Measurements from ENCODE around the gene BRD4.

BRD4 gene

DNA sequence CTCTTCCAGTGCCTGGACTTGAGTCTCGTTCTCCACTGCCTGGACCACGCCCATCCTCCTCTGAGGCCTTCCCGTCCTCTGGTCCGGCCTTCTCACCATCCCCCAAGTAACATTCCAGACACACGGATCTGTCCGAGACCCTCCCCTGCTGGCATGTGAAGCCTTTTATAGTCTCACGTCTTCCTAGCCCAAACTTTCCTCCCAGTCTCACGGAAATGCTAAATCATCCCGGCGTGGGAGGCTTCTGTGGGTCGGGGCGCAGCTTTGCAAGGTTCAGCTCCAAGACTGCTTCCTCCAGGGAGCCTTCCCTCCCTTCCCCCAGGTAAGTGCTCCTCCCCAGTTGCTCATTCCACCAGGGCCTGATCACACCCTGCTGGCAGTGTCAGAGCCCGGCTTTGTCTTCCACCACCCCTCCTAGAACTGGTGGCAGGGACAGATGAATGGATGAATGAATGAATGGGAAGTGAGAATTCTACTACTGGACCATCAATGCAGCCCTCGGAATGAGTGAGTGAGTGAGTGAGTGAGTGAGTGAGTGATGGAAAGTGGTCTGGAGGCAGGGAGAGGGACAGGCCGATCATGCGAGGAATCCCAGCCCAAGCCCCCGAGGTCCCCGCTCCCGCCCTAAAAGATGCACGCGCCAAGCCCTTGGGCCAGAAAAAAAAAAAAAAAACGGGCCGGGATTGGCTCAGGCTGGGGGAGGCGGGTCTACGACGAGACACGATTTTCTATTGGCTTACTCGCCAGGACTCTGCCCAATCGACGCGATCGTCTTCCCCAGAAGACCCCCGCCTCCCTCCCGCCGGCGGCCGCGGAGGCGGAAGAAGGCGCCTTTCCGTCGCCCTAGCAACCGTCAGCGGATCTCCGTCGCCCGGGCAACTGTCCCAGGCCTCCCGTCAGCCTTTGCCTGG, 109.3 kb downstream of the BRD4 start:
- peak; percentile 79 to 85 for DNase-seq

GRCh38 chr19:15220833-15221232, 111.5 kb downstream of the BRD4 start:
- no peak for DNase-seq

DNA sequence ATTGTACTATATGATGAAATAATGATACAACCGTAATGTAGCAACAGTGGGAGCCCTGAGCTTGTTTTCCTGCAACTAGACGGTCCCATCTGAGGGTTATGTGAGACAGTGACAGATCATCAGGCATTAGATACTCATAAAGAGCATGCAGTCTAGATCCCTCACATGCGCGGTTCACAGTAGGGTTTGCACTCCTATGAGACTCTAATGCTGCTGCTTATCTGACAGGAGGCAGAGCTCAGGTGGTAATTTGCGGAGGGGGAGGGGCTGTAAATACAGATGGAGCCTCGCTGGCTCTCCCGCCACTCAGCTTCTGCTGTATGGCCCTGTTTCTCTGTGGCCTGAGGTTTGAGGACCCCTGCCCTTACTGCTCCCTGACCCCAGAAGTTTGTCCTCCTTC, 113.8 kb downstream of the BRD4 start:
- no peak for DNase-seq

GRCh38 chr19:15216363-15216762, 116.0 kb downstream of the BRD4 start:
- DNase-seq: no peak

DNA sequence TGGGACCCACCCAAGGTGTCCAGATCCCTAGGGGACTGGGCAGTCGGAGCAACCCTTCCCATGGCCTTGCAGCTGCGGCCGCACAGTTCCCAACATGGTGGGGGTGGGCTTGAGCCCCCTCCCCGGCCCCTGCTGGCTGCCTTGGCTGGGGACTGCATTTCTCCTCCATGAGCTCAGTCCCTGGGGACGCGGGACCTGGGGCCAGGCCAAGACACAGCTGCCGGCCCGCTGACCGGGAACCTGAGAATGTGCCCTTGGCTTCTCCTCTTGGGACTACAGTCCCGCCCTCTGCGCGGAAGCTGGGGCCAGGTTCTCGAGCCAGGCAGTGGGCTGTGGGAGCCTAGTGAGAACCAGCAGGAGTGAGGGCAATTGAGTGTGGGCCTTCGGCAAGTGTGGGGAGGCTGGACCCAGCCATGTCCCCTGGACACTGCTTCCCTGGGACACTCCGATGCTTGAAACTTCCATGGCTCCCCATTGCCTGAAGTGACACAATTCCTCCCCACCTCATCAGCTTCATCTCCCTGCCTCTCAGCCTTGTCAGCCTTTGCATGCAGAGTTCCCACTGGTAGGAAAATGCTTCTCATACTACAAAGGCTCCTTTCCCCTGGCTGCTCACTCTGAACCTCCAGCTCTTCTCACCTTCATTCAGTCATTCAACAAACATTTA, 118.5 kb downstream of the BRD4 start:
- DNase-seq: no peak

GRCh38 chr19:15212711-15213110, 119.6 kb downstream of the BRD4 start:
- DNase-seq: peak; percentile 84 to 98

DNA sequence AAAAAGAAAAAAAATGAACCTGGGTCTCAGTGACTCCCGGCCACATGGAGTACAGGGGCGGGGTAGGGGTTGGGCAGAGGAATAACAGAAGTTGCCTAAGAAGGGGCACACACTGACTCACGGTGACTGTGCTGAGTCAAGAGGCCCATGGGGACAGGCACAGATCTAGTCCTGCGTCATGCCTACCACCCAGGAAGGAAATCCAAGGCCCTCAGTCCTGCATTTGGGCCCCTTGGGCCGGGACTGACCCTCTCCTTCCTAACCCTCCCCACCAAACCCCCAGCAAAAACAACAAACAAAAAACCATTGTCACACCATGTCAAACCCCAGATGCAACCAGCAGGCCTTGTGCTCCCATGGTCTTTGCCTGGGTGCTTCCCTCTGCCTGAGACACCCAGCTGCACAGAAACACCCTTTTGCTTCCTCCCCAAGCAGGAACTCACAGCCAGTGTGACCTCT, 122.0 kb downstream of the BRD4 start:
- DNase-seq: peak; percentile 93 to 99

DNA sequence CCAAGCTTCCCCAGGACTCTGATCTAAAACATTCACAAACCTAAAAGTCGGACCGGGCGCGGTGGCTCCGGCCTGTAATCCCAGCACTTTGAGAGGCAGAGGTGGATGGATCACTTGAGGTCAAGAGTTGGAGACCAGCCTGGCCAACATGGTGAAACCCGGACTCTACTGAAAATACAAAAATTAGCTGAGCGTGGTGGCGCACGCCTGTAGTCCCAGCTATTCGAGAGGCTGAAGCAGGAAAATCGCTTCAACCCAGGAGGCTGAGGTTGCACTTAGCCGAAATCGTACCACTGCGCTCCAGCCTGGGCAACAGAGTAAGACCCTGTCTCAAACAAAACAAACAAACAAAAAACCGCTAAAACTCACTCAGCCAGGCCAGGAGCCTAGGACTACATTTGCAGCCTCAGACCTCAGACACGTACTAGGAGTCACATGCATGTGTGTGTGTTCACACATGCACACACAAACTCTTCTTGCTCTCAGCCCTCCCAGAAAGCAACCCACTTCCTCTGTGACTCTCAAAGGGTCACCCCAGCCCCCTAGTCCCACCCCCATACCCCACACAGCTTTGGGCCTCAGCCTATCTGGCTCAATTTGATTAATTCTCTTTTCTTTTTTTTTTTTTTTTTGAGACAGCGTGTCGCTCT, 130.8 kb downstream of the BRD4 start:
- no peak for DNase-seq

DNA sequence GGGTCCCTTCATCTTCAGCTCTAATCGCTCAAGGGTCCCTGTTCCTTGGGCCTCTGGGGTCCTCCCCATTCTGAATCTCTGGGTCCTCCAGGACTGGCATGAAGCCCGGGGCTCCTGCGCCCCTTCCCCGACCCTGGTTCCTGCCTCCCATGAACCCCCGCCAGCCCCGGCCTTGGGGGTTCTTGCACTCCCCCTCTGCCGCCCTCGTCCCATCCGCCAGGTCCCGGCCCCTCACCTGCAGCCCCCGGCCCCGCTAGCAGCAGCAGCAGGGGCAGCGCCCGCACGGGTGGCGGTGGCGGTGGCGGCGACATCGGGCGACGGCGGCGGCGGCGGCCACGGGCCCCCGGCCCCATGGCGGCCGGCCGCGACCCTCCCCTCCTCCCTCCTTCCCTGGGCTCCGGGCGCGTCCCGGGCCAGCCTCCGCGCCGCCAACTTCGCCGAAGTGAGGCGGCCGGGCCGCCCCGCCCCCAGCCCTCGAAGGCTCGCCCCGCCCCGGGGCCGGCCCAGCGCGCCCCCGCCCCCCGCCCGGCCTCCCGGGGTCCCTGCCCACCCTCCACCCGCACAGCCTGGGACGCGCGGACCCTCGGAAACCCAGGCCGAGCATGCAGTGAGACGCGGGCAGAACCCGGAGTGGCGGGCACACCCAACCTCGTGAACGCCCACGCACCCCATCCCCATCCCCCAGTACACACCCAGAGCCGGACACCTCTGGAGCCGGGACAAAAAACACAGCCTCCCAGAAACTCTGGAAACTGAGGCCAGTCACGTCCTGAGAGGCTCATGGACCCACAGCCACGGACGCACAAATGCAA, 131.6 kb downstream of the BRD4 start, which contains the start of gene NOTCH3:
Gene NOTCH3 (minus strand): TSS at position 443 of the 812 bp plus-strand sequence. CDS start 90 bp downstream, at position 353.
- DNase-seq: no peak

DNA sequence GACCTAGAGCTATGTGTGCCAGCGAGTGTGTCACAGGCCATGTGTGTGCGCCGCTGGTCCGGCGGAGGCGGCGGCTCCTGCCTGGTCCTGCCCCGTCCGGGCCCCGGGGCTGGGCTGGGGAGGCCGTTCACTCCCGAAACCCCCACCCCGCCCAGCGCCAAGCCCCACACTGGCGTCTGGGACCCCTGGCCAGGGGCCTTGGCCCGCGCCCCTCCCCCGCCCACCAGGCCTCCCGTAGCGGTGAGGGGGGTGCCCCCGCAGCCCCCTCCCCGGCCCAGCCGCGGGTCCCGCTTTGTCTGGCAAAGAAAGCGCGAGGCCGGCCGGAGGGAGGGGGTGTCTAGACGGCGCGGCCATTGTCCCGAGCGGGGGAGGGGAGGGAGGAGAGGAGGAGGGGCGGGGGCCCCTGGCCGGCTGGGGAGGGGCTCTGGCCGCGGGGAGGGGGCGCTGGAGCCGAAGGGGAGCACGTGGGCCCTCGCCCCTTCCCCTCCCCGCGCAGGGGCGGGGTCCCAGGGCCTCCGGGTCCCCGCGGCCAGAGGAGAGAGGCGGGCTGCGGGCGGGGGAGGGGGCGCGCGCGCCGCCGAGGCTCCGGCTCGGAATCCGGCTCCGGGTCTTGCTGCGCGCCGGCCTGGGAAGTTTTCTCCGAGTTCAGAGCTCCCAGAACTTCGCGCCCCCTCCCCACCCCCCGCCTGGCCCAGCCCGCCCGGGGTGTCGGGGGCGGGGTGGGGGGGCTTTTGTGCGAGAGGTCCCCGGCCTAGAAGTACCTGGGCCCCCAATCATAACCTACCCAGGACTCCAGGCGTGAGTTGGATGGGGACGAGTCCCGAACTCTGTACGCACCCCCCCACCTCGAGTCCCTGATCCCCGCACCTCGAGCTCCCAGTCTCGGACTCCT, 132.4 kb downstream of the BRD4 start:
- no peak for DNase-seq

DNA sequence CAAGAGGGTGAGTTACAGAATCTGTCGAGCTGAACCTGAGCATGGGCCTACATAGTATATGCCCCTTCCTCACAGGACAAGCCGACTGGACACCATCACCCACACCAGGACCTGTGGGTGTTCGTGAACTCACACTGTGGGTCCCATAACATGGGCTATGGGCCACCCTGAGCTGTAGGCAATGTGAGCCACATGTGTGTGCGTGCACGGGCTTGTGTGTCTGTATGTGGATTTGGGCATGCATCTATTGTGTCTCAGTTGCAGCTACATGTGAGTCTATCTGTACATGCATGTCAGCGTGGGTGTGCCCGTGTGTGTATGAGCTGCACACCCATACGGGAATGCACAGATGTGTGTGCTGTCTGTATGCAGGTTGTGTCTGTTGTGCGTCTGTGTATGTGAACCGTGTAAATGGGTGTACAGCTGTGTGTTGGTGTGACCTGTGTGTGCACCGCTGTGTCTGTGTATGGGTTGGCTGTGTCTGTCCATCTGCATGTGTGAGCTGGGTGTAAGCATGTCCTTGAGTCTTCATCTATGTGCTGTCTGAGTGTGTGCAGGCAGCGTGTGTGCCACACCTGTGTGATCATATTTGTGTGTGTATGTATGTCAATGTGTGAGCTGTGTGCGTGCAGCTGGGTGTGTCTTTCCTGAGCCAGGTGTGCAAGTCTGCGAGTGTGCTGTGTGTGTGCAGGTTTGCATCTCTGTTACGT, 133.2 kb downstream of the BRD4 start:
- no peak for DNase-seq

- no peak for DNase-seq
These were observed 134.4 kb downstream of the BRD4 start for GRCh38 chr19:15197942-15198341.

GRCh38 chr19:15197275-15197941, 134.9 kb downstream of the BRD4 start:
- peak; percentile 31 to 70 for DNase-seq

GRCh38 chr19:15196360-15197005, 135.9 kb downstream of the BRD4 start:
- no peak for DNase-seq

- DNase-seq: peak; percentile 50 to 72
These were observed 136.7 kb downstream of the BRD4 start for GRCh38 chr19:15195371-15196334.

- peak; percentile 85 to 95 for DNase-seq
These were observed 137.4 kb downstream of the BRD4 start for GRCh38 chr19:15194938-15195337.

GRCh38 chr19:15191982-15192381, 140.4 kb downstream of the BRD4 start:
- no peak for DNase-seq

GRCh38 chr19:15191514-15191913, 140.8 kb downstream of the BRD4 start:
- no peak for DNase-seq

Data from inflammatory macrophage treated with lipopolysaccharide for 1 hour (primary cell).